HepG2 (cell line): ENCODE results near the gene VEGFA. TPM values are rescaled to one million over a fixed set of nuclear protein-coding genes. Genes with fewer than 3 reads are reported as not detected.

Experiments used
- CBX1 ChIP-seq: IDR thresholded peaks from one replicate; pipeline ENCODE4 v1.6.1; 2016; ENCODE audit warnings: antibody characterized with exemption, low read depth
- ETV5 ChIP-seq: IDR thresholded peaks from 2 replicates; pipeline ENCODE4 v1.6.1; 2018; ENCODE audit warnings: missing biosample characterization, missing genetic modification reagents, inconsistent platforms, borderline replicate concordance
- KAT8 ChIP-seq: IDR thresholded peaks from 2 replicates; pipeline ENCODE4 v1.6.1; 2016; ENCODE audit warnings: missing genetic modification reagents, missing compliant biosample characterization
- MIER2 ChIP-seq: IDR thresholded peaks from 2 replicates; pipeline ENCODE4 v1.6.1; 2016; ENCODE audit warnings: missing biosample characterization, missing genetic modification reagents
- NR2F6 ChIP-seq, 2 experiments: IDR thresholded peaks; 2 replicates each; pipeline ENCODE4 v1.6.1; 2016; ENCODE audit warnings: antibody characterized with exemption in 1 of 2, mild to moderate bottlenecking in 1 of 2
- NRL ChIP-seq: sonication (generic); formaldehyde crosslinking; IDR thresholded peaks from 2 replicates; pipeline ENCODE4 v1.5.0; 2020; ENCODE audit warnings: missing genetic modification reagents, mild to moderate bottlenecking, moderate library complexity, borderline replicate concordance
- PAX8 ChIP-seq: sonication (generic); formaldehyde crosslinking; IDR thresholded peaks from 2 replicates; pipeline ENCODE4 v1.8.0; 2022; ENCODE audit warnings: mild to moderate bottlenecking, missing genetic modification reagents, borderline replicate concordance
- RAD21 ChIP-seq: fragments of 450-650 bp; formaldehyde crosslinking; IDR thresholded peaks from 2 replicates; pipeline ENCODE4 v1.5.0; 2020; ENCODE audit warnings: mild to moderate bottlenecking
- RARA ChIP-seq: IDR thresholded peaks from 2 replicates; pipeline ENCODE4 v1.6.1; 2016; ENCODE audit warnings: missing genetic modification reagents, missing compliant biosample characterization
- SAFB2 ChIP-seq: sonication (generic); formaldehyde crosslinking; IDR thresholded peaks from 2 replicates; pipeline ENCODE4 v1.5.1; 2020; ENCODE audit warnings: missing genetic modification reagents, low read depth, mild to moderate bottlenecking, borderline replicate concordance
- TBL1XR1 ChIP-seq: fragments of 150-350 bp; IDR thresholded peaks from 2 replicates; pipeline ENCODE4 v1.6.1; 2014; ENCODE audit warnings: borderline replicate concordance, low read length; ENCODE audit not compliant: partially characterized antibody
- TGIF2 ChIP-seq: IDR thresholded peaks from 2 replicates; pipeline ENCODE4 v1.6.1; 2016; ENCODE audit warnings: control low read depth, missing compliant biosample characterization
- YEATS4 ChIP-seq: sonication (generic); formaldehyde crosslinking; IDR thresholded peaks from 2 replicates; pipeline ENCODE4 v1.4.0; 2020; ENCODE audit warnings: missing genetic modification reagents, borderline replicate concordance
- ZNF224 ChIP-seq: sonication (generic); formaldehyde crosslinking; IDR thresholded peaks from 2 replicates; pipeline ENCODE4 v1.5.0; 2020; ENCODE audit warnings: mild to moderate bottlenecking, missing genetic modification reagents
- ZNF292 ChIP-seq: sonication (generic); formaldehyde crosslinking; IDR thresholded peaks from 2 replicates; pipeline ENCODE4 v1.8.1; 2022; ENCODE audit warnings: mild to moderate bottlenecking, low read depth, missing genetic modification reagents, borderline replicate concordance
- ZNF331 ChIP-seq: sonication (generic); formaldehyde crosslinking; IDR thresholded peaks from 2 replicates; pipeline ENCODE4 v1.4.0; 2020; ENCODE audit warnings: missing genetic modification reagents
- ZNF383 ChIP-seq: sonication (generic); formaldehyde crosslinking; IDR thresholded peaks from 2 replicates; pipeline ENCODE4 v1.4.0; 2020; ENCODE audit warnings: missing genetic modification reagents, mild to moderate bottlenecking, borderline replicate concordance
- ZNF605 ChIP-seq: sonication (generic); formaldehyde crosslinking; IDR thresholded peaks from 2 replicates; pipeline ENCODE4 v1.8.0; 2022; ENCODE audit warnings: mild to moderate bottlenecking, missing genetic modification reagents
- polyA plus RNA-seq, 8 experiments: library from polyadenylated mRNA; depleted of rRNA in 3 of 8; stranded (reverse) in 7 of 8; unstranded in 1 of 8; fragments of >200 nt; fragmentation: Illumina TruSeq in 4 of 8; extraction: Trizol in 4 of 8; gene quantifications; 2 replicates each; pipeline versions ENCODE4 v1.2.1 to v1.2.3, GENCODE V29; 2011 to 2016; ENCODE audit warnings: low read depth in 4 of 8, missing spikeins in 1 of 8, mixed read lengths in 1 of 8; ENCODE audit not compliant: insufficient read depth in 1 of 8
- total RNA-seq, 5 experiments: library from RNA; depleted of rRNA; stranded (reverse); fragments of >200 nt; fragmentation: Illumina TruSeq; extraction: Trizol; gene quantifications; 2 replicates each; pipeline ENCODE4 v1.2.3, GENCODE V29; 2016; ENCODE audit warnings: low read depth in 1 of 5
- TF ChIP-seq, protein P1 (sequence below): sonication (generic); formaldehyde crosslinking; IDR thresholded peaks from 2 replicates; pipeline ENCODE4 v1.8.1; 2022; ENCODE audit warnings: low read depth, mild to moderate bottlenecking, missing genetic modification reagents
- TF ChIP-seq, protein P2 (sequence below): sonication (generic); formaldehyde crosslinking; IDR thresholded peaks from 2 replicates; pipeline ENCODE4 v1.4.0; 2020; ENCODE audit warnings: mild to moderate bottlenecking, missing genetic modification reagents
- TF ChIP-seq, protein P3 (sequence below): sonication (generic); formaldehyde crosslinking; IDR thresholded peaks from 2 replicates; pipeline ENCODE4 v1.4.0; 2020; ENCODE audit warnings: mild to moderate bottlenecking, missing genetic modification reagents
- TF ChIP-seq, protein P4 (sequence below): sonication (generic); formaldehyde crosslinking; IDR thresholded peaks from 2 replicates; pipeline ENCODE4 v1.8.1; 2023; ENCODE audit warnings: mild to moderate bottlenecking, missing genetic modification reagents

The VEGFA gene
- total and polyA plus RNA-seq, 2 of the 13 experiments (the other 11 are each of a cell fraction or from before 2014, with no cell fraction given) = 68.1 to 629 TPM

DNA sequence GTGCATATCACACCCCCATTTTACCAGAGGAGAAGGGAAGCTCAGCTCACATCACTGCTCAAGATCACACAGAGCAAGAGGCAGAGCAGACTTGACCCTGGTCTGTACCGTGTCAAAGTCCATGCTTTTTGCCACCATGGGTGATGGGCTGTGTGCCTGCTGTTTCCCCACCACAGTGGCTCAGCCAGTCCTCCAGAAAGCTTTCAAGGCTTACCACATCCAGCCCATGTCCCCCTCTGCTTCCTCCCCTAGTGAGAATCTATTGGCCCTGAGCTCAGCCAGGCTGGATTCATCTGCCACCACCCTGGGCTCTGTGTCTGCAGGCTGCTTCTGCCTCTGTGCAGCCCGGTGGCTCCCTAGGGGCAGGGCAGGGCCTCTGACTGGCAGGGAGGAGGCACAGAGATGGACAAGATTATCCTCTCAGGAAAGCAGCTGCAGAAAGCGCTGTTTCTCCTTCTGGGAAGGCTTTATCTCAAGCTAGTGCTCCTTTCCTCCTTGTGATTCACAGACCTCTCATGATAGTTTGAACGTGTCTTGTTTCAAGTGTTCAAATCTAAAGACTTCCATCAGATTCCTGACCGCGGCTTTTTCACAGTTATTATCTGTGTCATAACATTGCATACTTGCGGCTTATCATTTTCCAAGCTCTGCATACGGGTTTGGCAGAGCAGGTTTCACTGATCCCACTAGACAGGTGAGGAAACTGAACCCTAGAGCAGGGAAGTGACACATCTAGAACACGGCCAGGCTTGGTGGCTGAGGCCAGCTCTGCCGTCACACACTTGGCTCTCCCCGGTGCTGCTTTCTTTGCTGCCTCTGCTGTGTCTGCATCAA is 37.4 kb downstream of the VEGFA start (continued):
- peak; percentile 49; the same call in 1 of the 2 replicates for TF ChIP-seq KAT8
- TF ChIP-seq, protein P1, sequence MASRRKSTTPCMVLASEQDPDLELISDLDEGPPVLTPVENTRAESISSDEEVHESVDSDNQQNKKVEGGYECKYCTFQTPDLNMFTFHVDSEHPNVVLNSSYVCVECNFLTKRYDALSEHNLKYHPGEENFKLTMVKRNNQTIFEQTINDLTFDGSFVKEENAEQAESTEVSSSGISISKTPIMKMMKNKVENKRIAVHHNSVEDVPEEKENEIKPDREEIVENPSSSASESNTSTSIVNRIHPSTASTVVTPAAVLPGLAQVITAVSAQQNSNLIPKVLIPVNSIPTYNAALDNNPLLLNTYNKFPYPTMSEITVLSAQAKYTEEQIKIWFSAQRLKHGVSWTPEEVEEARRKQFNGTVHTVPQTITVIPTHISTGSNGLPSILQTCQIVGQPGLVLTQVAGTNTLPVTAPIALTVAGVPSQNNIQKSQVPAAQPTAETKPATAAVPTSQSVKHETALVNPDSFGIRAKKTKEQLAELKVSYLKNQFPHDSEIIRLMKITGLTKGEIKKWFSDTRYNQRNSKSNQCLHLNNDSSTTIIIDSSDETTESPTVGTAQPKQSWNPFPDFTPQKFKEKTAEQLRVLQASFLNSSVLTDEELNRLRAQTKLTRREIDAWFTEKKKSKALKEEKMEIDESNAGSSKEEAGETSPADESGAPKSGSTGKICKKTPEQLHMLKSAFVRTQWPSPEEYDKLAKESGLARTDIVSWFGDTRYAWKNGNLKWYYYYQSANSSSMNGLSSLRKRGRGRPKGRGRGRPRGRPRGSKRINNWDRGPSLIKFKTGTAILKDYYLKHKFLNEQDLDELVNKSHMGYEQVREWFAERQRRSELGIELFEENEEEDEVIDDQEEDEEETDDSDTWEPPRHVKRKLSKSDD (CRISPR knock-in tag) = no peak
- peak; percentile 56 for TF ChIP-seq CBX1
- peak; percentile 45; the same call in 1 of the 2 replicates for TF ChIP-seq RARA (CRISPR knock-in tag)
- TF ChIP-seq YEATS4 (CRISPR knock-in tag) = no peak; the same call in 1 of the 2 replicates
- TF ChIP-seq ZNF605 (CRISPR knock-in tag) = peak; percentile 91
- 0 out of 2 replicates have a peak, but pooled peaks have one; percentile 29 for TF ChIP-seq NR2F6 (IDR thresholded peaks at IDR 0.05)
- no peak for TF ChIP-seq NR2F6 (CRISPR knock-in tag; IDR thresholded peaks at IDR 0.05)
- no peak for TF ChIP-seq TGIF2
- TF ChIP-seq ZNF224 (CRISPR knock-in tag) = peak; percentile 58; the same call in 1 of the 2 replicates
- TF ChIP-seq, protein P2, sequence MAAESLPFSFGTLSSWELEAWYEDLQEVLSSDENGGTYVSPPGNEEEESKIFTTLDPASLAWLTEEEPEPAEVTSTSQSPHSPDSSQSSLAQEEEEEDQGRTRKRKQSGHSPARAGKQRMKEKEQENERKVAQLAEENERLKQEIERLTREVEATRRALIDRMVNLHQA = 0 out of 2 replicates have a peak, but pooled peaks have one; percentile 67
- TF ChIP-seq ZNF292 = peak; percentile 85
- TF ChIP-seq ZNF331 = 0 out of 2 replicates have a peak, but pooled peaks have one; percentile 55
- 0 out of 2 replicates have a peak, but pooled peaks have one; percentile 8 for TF ChIP-seq PAX8 (CRISPR knock-in tag)
- TF ChIP-seq, protein P3, sequence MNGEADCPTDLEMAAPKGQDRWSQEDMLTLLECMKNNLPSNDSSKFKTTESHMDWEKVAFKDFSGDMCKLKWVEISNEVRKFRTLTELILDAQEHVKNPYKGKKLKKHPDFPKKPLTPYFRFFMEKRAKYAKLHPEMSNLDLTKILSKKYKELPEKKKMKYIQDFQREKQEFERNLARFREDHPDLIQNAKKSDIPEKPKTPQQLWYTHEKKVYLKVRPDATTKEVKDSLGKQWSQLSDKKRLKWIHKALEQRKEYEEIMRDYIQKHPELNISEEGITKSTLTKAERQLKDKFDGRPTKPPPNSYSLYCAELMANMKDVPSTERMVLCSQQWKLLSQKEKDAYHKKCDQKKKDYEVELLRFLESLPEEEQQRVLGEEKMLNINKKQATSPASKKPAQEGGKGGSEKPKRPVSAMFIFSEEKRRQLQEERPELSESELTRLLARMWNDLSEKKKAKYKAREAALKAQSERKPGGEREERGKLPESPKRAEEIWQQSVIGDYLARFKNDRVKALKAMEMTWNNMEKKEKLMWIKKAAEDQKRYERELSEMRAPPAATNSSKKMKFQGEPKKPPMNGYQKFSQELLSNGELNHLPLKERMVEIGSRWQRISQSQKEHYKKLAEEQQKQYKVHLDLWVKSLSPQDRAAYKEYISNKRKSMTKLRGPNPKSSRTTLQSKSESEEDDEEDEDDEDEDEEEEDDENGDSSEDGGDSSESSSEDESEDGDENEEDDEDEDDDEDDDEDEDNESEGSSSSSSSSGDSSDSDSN (CRISPR knock-in tag) = peak; percentile 61; the same call in 1 of the 2 replicates
- TF ChIP-seq RAD21 = peak; percentile 39; the same call in 1 of the 2 replicates
- peak; percentile 46; the same call in 1 of the 2 replicates for TF ChIP-seq ETV5 (CRISPR knock-in tag)
- TF ChIP-seq MIER2 (CRISPR knock-in tag) = peak; percentile 41; the same call in 1 of the 2 replicates
- peak; percentile 61; the same call in 1 of the 2 replicates for TF ChIP-seq NRL (CRISPR knock-in tag)
- TF ChIP-seq ZNF383 (CRISPR knock-in tag) = peak; percentile 49; the same call in 1 of the 2 replicates
- TF ChIP-seq TBL1XR1 = peak; percentile 17
- TF ChIP-seq SAFB2 (CRISPR knock-in tag) = 0 out of 2 replicates have a peak, but pooled peaks have one; percentile 37
- TF ChIP-seq, protein P4, sequence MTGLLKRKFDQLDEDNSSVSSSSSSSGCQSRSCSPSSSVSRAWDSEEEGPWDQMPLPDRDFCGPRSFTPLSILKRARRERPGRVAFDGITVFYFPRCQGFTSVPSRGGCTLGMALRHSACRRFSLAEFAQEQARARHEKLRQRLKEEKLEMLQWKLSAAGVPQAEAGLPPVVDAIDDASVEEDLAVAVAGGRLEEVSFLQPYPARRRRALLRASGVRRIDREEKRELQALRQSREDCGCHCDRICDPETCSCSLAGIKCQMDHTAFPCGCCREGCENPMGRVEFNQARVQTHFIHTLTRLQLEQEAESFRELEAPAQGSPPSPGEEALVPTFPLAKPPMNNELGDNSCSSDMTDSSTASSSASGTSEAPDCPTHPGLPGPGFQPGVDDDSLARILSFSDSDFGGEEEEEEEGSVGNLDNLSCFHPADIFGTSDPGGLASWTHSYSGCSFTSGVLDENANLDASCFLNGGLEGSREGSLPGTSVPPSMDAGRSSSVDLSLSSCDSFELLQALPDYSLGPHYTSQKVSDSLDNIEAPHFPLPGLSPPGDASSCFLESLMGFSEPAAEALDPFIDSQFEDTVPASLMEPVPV (CRISPR knock-in tag) = peak; percentile 18; the same call in 1 of the 2 replicates
